ENCODE measurements around the gene NSD1.

- TF ChIP-seq, protein P1, sequence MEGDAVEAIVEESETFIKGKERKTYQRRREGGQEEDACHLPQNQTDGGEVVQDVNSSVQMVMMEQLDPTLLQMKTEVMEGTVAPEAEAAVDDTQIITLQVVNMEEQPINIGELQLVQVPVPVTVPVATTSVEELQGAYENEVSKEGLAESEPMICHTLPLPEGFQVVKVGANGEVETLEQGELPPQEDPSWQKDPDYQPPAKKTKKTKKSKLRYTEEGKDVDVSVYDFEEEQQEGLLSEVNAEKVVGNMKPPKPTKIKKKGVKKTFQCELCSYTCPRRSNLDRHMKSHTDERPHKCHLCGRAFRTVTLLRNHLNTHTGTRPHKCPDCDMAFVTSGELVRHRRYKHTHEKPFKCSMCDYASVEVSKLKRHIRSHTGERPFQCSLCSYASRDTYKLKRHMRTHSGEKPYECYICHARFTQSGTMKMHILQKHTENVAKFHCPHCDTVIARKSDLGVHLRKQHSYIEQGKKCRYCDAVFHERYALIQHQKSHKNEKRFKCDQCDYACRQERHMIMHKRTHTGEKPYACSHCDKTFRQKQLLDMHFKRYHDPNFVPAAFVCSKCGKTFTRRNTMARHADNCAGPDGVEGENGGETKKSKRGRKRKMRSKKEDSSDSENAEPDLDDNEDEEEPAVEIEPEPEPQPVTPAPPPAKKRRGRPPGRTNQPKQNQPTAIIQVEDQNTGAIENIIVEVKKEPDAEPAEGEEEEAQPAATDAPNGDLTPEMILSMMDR (optimal IDR thresholded peaks at IDR 0.05 in 1 of 3, IDR thresholded peaks at IDR 0.05 in 1 of 3, conservative IDR thresholded peaks at IDR 0.05 in 1 of 3; ENCODE audit: extremely low read depth in 1 of 3, insufficient read depth in 2 of 3, low read length in 3 of 3) = no peak
- no peak for TF ChIP-seq EZH2 (IDR thresholded peaks at IDR 0.05; ENCODE audit: low read length)
These were observed 52.4 kb downstream of the NSD1 start for GRCh38 chr5:177185993-177186392.

All from keratinocyte (primary cell).